B cell (primary cell): ENCODE measurements around the gene ZFYVE27.

ENCODE experiments used
- EZH2 ChIP-seq: IDR thresholded peaks from 2 replicates; pipeline ENCODE4 v1.6.1; 2012; ENCODE audit warnings: borderline replicate concordance, low read depth, mild to moderate bottlenecking, moderate library complexity, low read length; ENCODE audit not compliant: insufficient read depth, poor library complexity, severe bottlenecking
- TF ChIP-seq, protein P1 (sequence below): fragments of 200-600 bp; IDR thresholded peaks from one replicate; pipeline ENCODE4 v1.8.0; 2022; ENCODE audit warnings: antibody characterized with exemption, mild to moderate bottlenecking

DNA sequence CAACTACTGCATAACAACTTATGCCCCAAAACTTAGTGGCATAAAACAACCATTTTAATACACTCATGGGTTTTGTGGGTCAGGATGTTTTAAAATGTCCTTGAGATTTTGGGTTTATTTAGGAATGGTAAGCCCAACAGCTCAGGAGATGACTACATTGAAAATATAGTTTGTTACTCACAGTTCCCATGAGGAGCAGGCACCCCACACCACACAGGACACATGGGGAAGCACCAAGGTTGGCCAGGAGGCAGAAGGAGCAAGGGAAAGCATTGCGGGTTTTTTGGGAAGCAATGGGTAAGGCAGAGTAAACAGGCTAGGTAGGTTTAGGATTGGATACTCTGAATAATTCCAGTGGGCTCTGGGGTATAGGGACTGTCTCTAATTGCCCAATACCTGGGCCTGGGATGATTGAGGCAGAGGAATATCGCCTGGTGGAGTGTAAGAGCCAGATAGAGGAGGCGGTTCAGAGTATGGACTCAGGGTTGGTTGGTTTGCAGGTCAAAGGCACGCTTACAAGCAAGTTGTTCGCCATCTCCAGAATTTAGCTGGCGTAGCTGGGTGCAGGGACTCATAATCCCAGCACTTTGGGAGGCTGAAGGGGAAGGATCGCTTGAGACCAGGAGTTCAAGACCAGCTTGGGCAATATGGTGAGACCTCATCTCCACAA, 33.4 kb upstream of the ZFYVE27 start:
- TF ChIP-seq, protein P1, sequence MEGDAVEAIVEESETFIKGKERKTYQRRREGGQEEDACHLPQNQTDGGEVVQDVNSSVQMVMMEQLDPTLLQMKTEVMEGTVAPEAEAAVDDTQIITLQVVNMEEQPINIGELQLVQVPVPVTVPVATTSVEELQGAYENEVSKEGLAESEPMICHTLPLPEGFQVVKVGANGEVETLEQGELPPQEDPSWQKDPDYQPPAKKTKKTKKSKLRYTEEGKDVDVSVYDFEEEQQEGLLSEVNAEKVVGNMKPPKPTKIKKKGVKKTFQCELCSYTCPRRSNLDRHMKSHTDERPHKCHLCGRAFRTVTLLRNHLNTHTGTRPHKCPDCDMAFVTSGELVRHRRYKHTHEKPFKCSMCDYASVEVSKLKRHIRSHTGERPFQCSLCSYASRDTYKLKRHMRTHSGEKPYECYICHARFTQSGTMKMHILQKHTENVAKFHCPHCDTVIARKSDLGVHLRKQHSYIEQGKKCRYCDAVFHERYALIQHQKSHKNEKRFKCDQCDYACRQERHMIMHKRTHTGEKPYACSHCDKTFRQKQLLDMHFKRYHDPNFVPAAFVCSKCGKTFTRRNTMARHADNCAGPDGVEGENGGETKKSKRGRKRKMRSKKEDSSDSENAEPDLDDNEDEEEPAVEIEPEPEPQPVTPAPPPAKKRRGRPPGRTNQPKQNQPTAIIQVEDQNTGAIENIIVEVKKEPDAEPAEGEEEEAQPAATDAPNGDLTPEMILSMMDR, result no peak
- TF ChIP-seq EZH2, result no peak
